PC-9 (cell line): ENCODE data around the gene GGTA1.

Source experiments
- EZH2 ChIP-seq: fragments of 200-600 bp; sonication (generic); IDR thresholded peaks from 2 replicates; pipeline ENCODE4 v1.8.0; 2017; ENCODE audit warnings: antibody characterized with exemption, low read depth
- TF ChIP-seq, protein P1 (sequence below): fragments of 200-600 bp; sonication (generic); conservative IDR thresholded peaks from 2 replicates; pipeline ENCODE4 v1.6.1; 2017; ENCODE audit warnings: mixed run types, antibody characterized with exemption, mild to moderate bottlenecking, moderate library complexity

- TF ChIP-seq EZH2: no peak
- TF ChIP-seq, protein P1, sequence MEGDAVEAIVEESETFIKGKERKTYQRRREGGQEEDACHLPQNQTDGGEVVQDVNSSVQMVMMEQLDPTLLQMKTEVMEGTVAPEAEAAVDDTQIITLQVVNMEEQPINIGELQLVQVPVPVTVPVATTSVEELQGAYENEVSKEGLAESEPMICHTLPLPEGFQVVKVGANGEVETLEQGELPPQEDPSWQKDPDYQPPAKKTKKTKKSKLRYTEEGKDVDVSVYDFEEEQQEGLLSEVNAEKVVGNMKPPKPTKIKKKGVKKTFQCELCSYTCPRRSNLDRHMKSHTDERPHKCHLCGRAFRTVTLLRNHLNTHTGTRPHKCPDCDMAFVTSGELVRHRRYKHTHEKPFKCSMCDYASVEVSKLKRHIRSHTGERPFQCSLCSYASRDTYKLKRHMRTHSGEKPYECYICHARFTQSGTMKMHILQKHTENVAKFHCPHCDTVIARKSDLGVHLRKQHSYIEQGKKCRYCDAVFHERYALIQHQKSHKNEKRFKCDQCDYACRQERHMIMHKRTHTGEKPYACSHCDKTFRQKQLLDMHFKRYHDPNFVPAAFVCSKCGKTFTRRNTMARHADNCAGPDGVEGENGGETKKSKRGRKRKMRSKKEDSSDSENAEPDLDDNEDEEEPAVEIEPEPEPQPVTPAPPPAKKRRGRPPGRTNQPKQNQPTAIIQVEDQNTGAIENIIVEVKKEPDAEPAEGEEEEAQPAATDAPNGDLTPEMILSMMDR: no peak
Observed at GRCh38 chr9:121527371-121527770, 27.7 kb upstream of the GGTA1 start.
